CD8-positive, alpha-beta memory T cell (primary cell): Measurements from ENCODE around the gene SCTR. TPM values are rescaled to one million over a fixed set of nuclear protein-coding genes. Genes with fewer than 3 reads are reported as not detected.

Experiments used
- CTCF ChIA-PET: fragments of 350-600 bp; sonication (Branson Sonifier 250); formaldehyde crosslinking; loops from one replicate; lab custom pipeline; 2021; ENCODE audit warnings: antibody characterized with exemption; lab: Charles Lee
- POLR2A ChIA-PET: fragments of 350-600 bp; sonication (Branson Sonifier 250); formaldehyde crosslinking; loops from one replicate; lab custom pipeline; 2021; ENCODE audit warnings: antibody characterized with exemption; lab: Charles Lee
- DNase-seq, 5 donors: peaks; one replicate each; pipeline versions ENCODE4 v3.0.0 to v3.0.0-alpha.2; 2020 to 2022; ENCODE audit warnings: mixed read lengths in 1 of 5
- H3K27ac ChIP-seq: one replicate; pipeline ENCODE4 v1.7.0; 2013; ENCODE audit warnings: low read depth, mild to moderate bottlenecking, low read length, moderate library complexity
- H3K27me3 ChIP-seq: 2 replicates; pipeline ENCODE4 v1.7.0; 2013; ENCODE audit warnings: low read length, mild to moderate bottlenecking; ENCODE audit not compliant: insufficient read depth, poor library complexity, severe bottlenecking
- H3K36me3 ChIP-seq: 2 replicates; pipeline ENCODE4 v1.7.0; 2013; ENCODE audit warnings: mild to moderate bottlenecking, low read length, moderate library complexity; ENCODE audit not compliant: insufficient read depth
- H3K4me1 ChIP-seq: 2 replicates; pipeline ENCODE4 v1.7.0; 2013; ENCODE audit warnings: mild to moderate bottlenecking, low read length, moderate library complexity; ENCODE audit not compliant: insufficient read depth
- H3K4me3 ChIP-seq: 2 replicates; pipeline ENCODE4 v1.7.0; 2013; ENCODE audit warnings: mild to moderate bottlenecking, low read length
- H3K9me3 ChIP-seq: 2 replicates; pipeline ENCODE4 v1.7.0; 2013; ENCODE audit warnings: mild to moderate bottlenecking, low read length
- H3K27ac Mint-ChIP-seq, 8 donors: one replicate each; pipeline ENCODE4 v1.8.0; 2020 to 2021; ENCODE audit warnings: mixed read lengths in 8 of 8, mild to moderate bottlenecking in 6 of 8, inconsistent platforms in 3 of 8, moderate library complexity in 3 of 8
- H3K27me3 Mint-ChIP-seq, 2 donors: one replicate each; pipeline ENCODE4 v1.8.0; 2020 to 2021; ENCODE audit warnings: mixed read lengths in 2 of 2, mild to moderate bottlenecking in 1 of 2, moderate library complexity in 1 of 2
- H3K36me3 Mint-ChIP-seq, 3 donors: one replicate each; pipeline ENCODE4 v1.8.0; 2020 to 2021; ENCODE audit warnings: mixed read lengths in 3 of 3, inconsistent platforms in 1 of 3, mild to moderate bottlenecking in 1 of 3
- H3K4me1 Mint-ChIP-seq, 3 donors: one replicate each; pipeline ENCODE4 v1.8.0; 2020 to 2021; ENCODE audit warnings: mixed read lengths in 3 of 3, inconsistent platforms in 1 of 3, mild to moderate bottlenecking in 1 of 3
- H3K4me3 Mint-ChIP-seq, 7 donors: one replicate each; pipeline ENCODE4 v1.8.0; 2020 to 2021; ENCODE audit warnings: mixed read lengths in 7 of 7, mild to moderate bottlenecking in 6 of 7, moderate library complexity in 4 of 7, inconsistent platforms in 2 of 7
- H3K9me3 Mint-ChIP-seq, 5 donors: one replicate each; pipeline ENCODE4 v1.8.0; 2020 to 2022; ENCODE audit warnings: mixed read lengths in 5 of 5, mild to moderate bottlenecking in 3 of 5, moderate library complexity in 2 of 5, inconsistent platforms in 1 of 5
- polyA plus RNA-seq: library from polyadenylated mRNA; unstranded; fragments of 300-500 nt; fragmentation: Illumina TruSeq; gene quantifications from one replicate; pipeline ENCODE4 v1.2.3, GENCODE V29; 2021
- total RNA-seq, 2 experiments: library from RNA; stranded (reverse); gene quantifications; one replicate each; pipeline ENCODE4 v1.2.3, GENCODE V29; 2021

SCTR gene
- total and polyA plus RNA-seq, 3 experiments from 2014 or later, result not detected

GRCh38 chr2:119448427-119449141 lies 75.7 kb downstream of the SCTR start:
- no peaks in the 10 kb centered on the region for H3K4me1 Mint-ChIP-seq
- peak overlapping the region in 1 of 8 donors; percentile 83 for H3K27ac Mint-ChIP-seq
- DNase-seq, result no peak
- H3K27me3 Mint-ChIP-seq, result peaks cover 8 to 32% of the 10 kb centered on the region in 2 donors
- Histone ChIP-seq H3K27ac (no peak overlapping the region), H3K27me3 (no peaks in the 10 kb centered on the region), H3K36me3 (no peaks in the 10 kb centered on the region), H3K4me1 (no peaks in the 10 kb centered on the region), H3K9me3 (no peaks in the 10 kb centered on the region), H3K4me3 (no peak overlapping the region)
- H3K36me3 Mint-ChIP-seq, result no peaks in the 10 kb centered on the region
- CTCF ChIA-PET, result no interaction called here
- H3K4me3 Mint-ChIP-seq, result no peak overlapping the region
- no peaks in the 10 kb centered on the region for H3K9me3 Mint-ChIP-seq
- POLR2A ChIA-PET, result no interaction called here

GRCh38 chr2:119446037-119446436 lies 78.2 kb downstream of the SCTR start:
- no peaks in the 10 kb centered on the region for H3K9me3 ChIP-seq
- POLR2A ChIA-PET, result no interaction called here

GRCh38 chr2:119442850-119443249 lies 81.4 kb downstream of the SCTR start:
- Mint-ChIP-seq H3K4me3 (no peak overlapping the region), H3K4me1 (no peaks in the 10 kb centered on the region), H3K27ac (no peak overlapping the region), H3K27me3 (peaks cover 4 to 25% of the 10 kb centered on the region in 2 donors), H3K36me3 (no peaks in the 10 kb centered on the region), H3K9me3 (no peaks in the 10 kb centered on the region)
- Histone ChIP-seq H3K9me3 (no peaks in the 10 kb centered on the region), H3K27ac (no peak overlapping the region), H3K4me1 (no peaks in the 10 kb centered on the region), H3K27me3 (peaks cover 4% of the 10 kb centered on the region), H3K4me3 (no peak overlapping the region), H3K36me3 (no peaks in the 10 kb centered on the region)
- no peak for DNase-seq
- ChIA-PET CTCF (interaction anchor here (1.0 to 1.4 kb wide), 2 partner anchors 9 to 25 kb away, joined by 3 read pairs; no protein-coding TSS in a partner anchor), POLR2A (no interaction called here)

More at GRCh38 chr2:119446037-119446436, 78.2 kb downstream of the SCTR start:
- CTCF ChIA-PET, result no interaction called here
- Histone ChIP-seq H3K27ac (no peak overlapping the region), H3K4me1 (no peaks in the 10 kb centered on the region), H3K27me3 (no peaks in the 10 kb centered on the region), H3K36me3 (no peaks in the 10 kb centered on the region), H3K4me3 (no peak overlapping the region)
- Mint-ChIP-seq H3K36me3 (no peaks in the 10 kb centered on the region), H3K4me1 (no peaks in the 10 kb centered on the region), H3K4me3 (no peak overlapping the region), H3K27me3 (peaks cover 8 to 20% of the 10 kb centered on the region in 2 donors), H3K9me3 (no peaks in the 10 kb centered on the region), H3K27ac (no peak overlapping the region)
- no peak for DNase-seq

GRCh38 chr2:119442226-119442619 lies 82.1 kb downstream of the SCTR start:
- POLR2A ChIA-PET, result no interaction called here
- no peaks in the 10 kb centered on the region for H3K9me3 Mint-ChIP-seq
- H3K27ac Mint-ChIP-seq, result no peak overlapping the region
- DNase-seq, result no peak
- Histone ChIP-seq H3K27ac (no peak overlapping the region), H3K4me1 (no peaks in the 10 kb centered on the region), H3K36me3 (no peaks in the 10 kb centered on the region), H3K9me3 (no peaks in the 10 kb centered on the region), H3K4me3 (no peak overlapping the region), H3K27me3 (peaks cover 4% of the 10 kb centered on the region)
- H3K36me3 Mint-ChIP-seq, result no peaks in the 10 kb centered on the region
- H3K4me1 Mint-ChIP-seq, result no peaks in the 10 kb centered on the region
- CTCF ChIA-PET, result interaction anchor here (1.0 to 1.4 kb wide), 2 partner anchors 9 to 26 kb away, joined by 3 read pairs; no protein-coding TSS in a partner anchor
- no peak overlapping the region for H3K4me3 Mint-ChIP-seq
- peaks cover 5 to 25% of the 10 kb centered on the region in 2 donors for H3K27me3 Mint-ChIP-seq

- CTCF ChIA-PET, result interaction anchor here (1.0 to 1.4 kb wide), 2 partner anchors 10 to 26 kb away, joined by 3 read pairs; no protein-coding TSS in a partner anchor
- Mint-ChIP-seq H3K9me3 (no peaks in the 10 kb centered on the region), H3K27ac (no peak overlapping the region)
Observed at GRCh38 chr2:119441376-119442225, 82.7 kb downstream of the SCTR start.

GRCh38 chr2:119440873-119441272 lies 83.4 kb downstream of the SCTR start:
- H3K9me3 Mint-ChIP-seq, result no peaks in the 10 kb centered on the region
- H3K4me3 ChIP-seq, result no peak overlapping the region
- H3K36me3 ChIP-seq, result no peaks in the 10 kb centered on the region
- no peak overlapping the region for H3K27ac Mint-ChIP-seq
- H3K27me3 Mint-ChIP-seq, result peaks cover 5 to 21% of the 10 kb centered on the region in 2 donors
- no peak overlapping the region for H3K27ac ChIP-seq
- no peaks in the 10 kb centered on the region for H3K4me1 ChIP-seq
- DNase-seq, result no peak
- H3K27me3 ChIP-seq, result peaks cover 4% of the 10 kb centered on the region
- ChIA-PET POLR2A (no interaction called here), CTCF (no interaction called here)
- no peaks in the 10 kb centered on the region for H3K9me3 ChIP-seq
- H3K36me3 Mint-ChIP-seq, result no peaks in the 10 kb centered on the region
- H3K4me3 Mint-ChIP-seq, result no peak overlapping the region
- no peaks in the 10 kb centered on the region for H3K4me1 Mint-ChIP-seq

More at GRCh38 chr2:119441376-119442225, 82.7 kb downstream of the SCTR start:
- Histone ChIP-seq H3K9me3 (no peaks in the 10 kb centered on the region), H3K27me3 (peaks cover 4% of the 10 kb centered on the region), H3K4me3 (no peak overlapping the region), H3K36me3 (no peaks in the 10 kb centered on the region), H3K27ac (no peak overlapping the region), H3K4me1 (no peaks in the 10 kb centered on the region)
- Mint-ChIP-seq H3K36me3 (no peaks in the 10 kb centered on the region), H3K4me3 (no peak overlapping the region), H3K27me3 (peaks cover 5 to 19% of the 10 kb centered on the region in 2 donors), H3K4me1 (no peaks in the 10 kb centered on the region)
- POLR2A ChIA-PET, result no interaction called here
- DNase-seq, result no peak

GRCh38 chr2:119440501-119440870 lies 83.8 kb downstream of the SCTR start:
- Histone ChIP-seq H3K4me1 (no peaks in the 10 kb centered on the region), H3K9me3 (no peaks in the 10 kb centered on the region), H3K27ac (no peak overlapping the region), H3K27me3 (peaks cover 4% of the 10 kb centered on the region), H3K4me3 (no peak overlapping the region), H3K36me3 (no peaks in the 10 kb centered on the region)
- ChIA-PET POLR2A (no interaction called here), CTCF (no interaction called here)
- no peaks in the 10 kb centered on the region for H3K4me1 Mint-ChIP-seq
- H3K4me3 Mint-ChIP-seq, result no peak overlapping the region
- H3K36me3 Mint-ChIP-seq, result no peaks in the 10 kb centered on the region
- peaks cover 9 to 25% of the 10 kb centered on the region in 2 donors for H3K27me3 Mint-ChIP-seq
- H3K9me3 Mint-ChIP-seq, result no peaks in the 10 kb centered on the region
- no peak for DNase-seq
- H3K27ac Mint-ChIP-seq, result no peak overlapping the region
